ENCODE measurements around the gene SDS.

DNA sequence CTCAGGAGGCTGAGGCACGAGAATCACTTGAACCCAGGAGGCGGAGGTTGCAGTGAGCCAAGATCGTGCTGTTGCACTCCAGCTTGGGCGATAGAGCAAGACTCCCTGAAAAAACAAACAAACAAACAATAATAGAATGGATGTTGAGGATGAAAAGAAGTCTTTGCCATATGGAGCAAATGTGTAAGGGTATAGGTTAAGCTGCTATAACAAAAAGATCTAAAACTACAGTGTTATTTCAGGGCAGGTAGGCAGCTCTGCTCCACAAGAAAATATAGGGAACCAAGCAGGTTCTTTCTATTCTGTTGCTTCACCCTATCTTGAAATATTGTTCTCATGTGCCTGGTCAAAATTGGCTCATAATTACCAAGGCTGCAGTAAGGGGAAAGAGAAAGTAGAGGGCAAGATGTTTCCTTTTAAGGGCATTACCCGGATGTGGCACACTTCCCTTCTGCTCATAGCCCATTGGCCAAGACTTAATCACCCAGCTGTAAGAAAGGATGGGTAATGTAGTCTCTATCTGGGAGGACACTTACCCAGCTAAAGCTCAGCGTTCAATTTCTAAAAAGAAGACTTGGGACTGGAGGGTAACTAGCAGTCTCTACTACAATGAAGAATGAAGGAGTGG is 42.0 kb upstream of the SDS start:
- TF ChIP-seq ZNF660 (CRISPR knock-in tag; IDR thresholded peaks at IDR 0.05; ENCODE audit: borderline replicate concordance, low read depth) (no peak), ZBTB7A (CRISPR knock-in tag; IDR thresholded peaks at IDR 0.05) (no peak)
